Testis (tissue), 3 donors: Measurements from ENCODE around the gene HPF1. TPM values are rescaled to one million over a fixed set of nuclear protein-coding genes. Genes with fewer than 3 reads are reported as not detected.
A peak's percentile ranks its signal among the peaks of the same experiment; 100 is the strongest.

Experiments
- DNase-seq: peaks from one replicate; pipeline ENCODE4 v3.0.0-alpha.2; 2019
- H3K27ac ChIP-seq, 2 donors: fragments of 200-600 bp; sonication (generic); one replicate each; pipeline ENCODE4 v1.5.1; 2019
- H3K27me3 ChIP-seq: fragments of 200-600 bp; sonication (generic); one replicate; pipeline ENCODE4 v1.5.1; 2019
- H3K36me3 ChIP-seq: fragments of 200-600 bp; sonication (generic); one replicate; pipeline ENCODE4 v1.5.1; 2017; ENCODE audit warnings: low read depth; ENCODE audit errors: missing control alignments
- H3K4me1 ChIP-seq: fragments of 200-600 bp; sonication (generic); one replicate; pipeline ENCODE4 v1.5.1; 2019
- H3K4me3 ChIP-seq, 2 donors: fragments of 200-600 bp; sonication (generic); one replicate each; pipeline ENCODE4 v1.5.1; 2017 to 2019
- H3K9me3 ChIP-seq: fragments of 200-600 bp; sonication (generic); one replicate; pipeline ENCODE4 v1.5.1; 2017
- CTCF ChIP-seq, 3 experiments: fragments of 450-650 bp in 2 of 3; fragments of 200-600 bp in 1 of 3; sonication (generic) in 1 of 3; IDR thresholded peaks; one replicate each; pipeline ENCODE4 v1.5.1; 2016 to 2019; ENCODE audit warnings: antibody characterized with exemption in 3 of 3, mild to moderate bottlenecking in 2 of 3, moderate library complexity in 1 of 3
- POLR2A ChIP-seq: fragments of 450-650 bp; IDR thresholded peaks from one replicate; pipeline ENCODE4 v1.6.1; 2017; ENCODE audit warnings: antibody characterized with exemption, mild to moderate bottlenecking, moderate library complexity
- WGBS, 2 donors: methylation state at CpG; one replicate each; pipeline ENCODE4 v1.1.5; 2018; 5-methylcytosine and 5-hydroxymethylcytosine counted together
- intact Hi-C: fragments of 100-400 bp; cut with DNase I; formaldehyde crosslinking; loops from one replicate; pipeline ENCODE4 v1.15.1; 2023; ENCODE audit warnings: low total_unique reads
- polyA plus RNA-seq: library from polyadenylated mRNA; stranded (reverse); fragments of 350-450 nt; fragmentation: Illumina TruSeq; extraction: RNeasy Lipid Tissue Mini Kit (QIAGEN cat#74804); gene quantifications from one replicate; pipeline ENCODE4 v1.2.3, GENCODE V29; 2014; ENCODE audit warnings: low read depth, low replicate concordance; ENCODE audit not compliant: insufficient read depth
- total RNA-seq, 2 donors: library from RNA; depleted of rRNA; stranded (reverse); fragments of >200 nt; gene quantifications; one replicate each; pipeline ENCODE4 v1.2.3, GENCODE V29; 2016

The HPF1 gene
- total and polyA plus RNA-seq, 3 donors from 2014 or later = 16.8 to 24.6 (median 18.9) TPM

GRCh38 chr4:169727616-169728015 lies 30.1 kb downstream of the HPF1 start:
- intact Hi-C loops = no loop called here
- DNase-seq = no peak
- Histone ChIP-seq H3K27ac (no peak overlapping the region), H3K4me3 (no peak overlapping the region), H3K9me3 (no peaks in the 10 kb centered on the region), H3K27me3 (no peaks in the 10 kb centered on the region), H3K36me3 (no peaks in the 10 kb centered on the region), H3K4me1 (no peaks in the 10 kb centered on the region)
- TF ChIP-seq CTCF (IDR thresholded peaks at IDR 0.05) (no peak), POLR2A (no peak)

- Histone ChIP-seq H3K4me1 (no peaks in the 10 kb centered on the region), H3K36me3 (no peaks in the 10 kb centered on the region), H3K4me3 (no peak overlapping the region), H3K9me3 (no peaks in the 10 kb centered on the region), H3K27me3 (no peaks in the 10 kb centered on the region), H3K27ac (no peak overlapping the region)
- TF ChIP-seq POLR2A (no peak), CTCF (IDR thresholded peaks at IDR 0.05) (no peak)
- intact Hi-C loops = no loop called here
- WGBS, 2 donors = 67 to 77% methylated on average over 2 of the region's 2 CpGs
- DNase-seq = no peak
Observed at GRCh38 chr4:169724260-169724659, 33.5 kb downstream of the HPF1 start.

- Histone ChIP-seq H3K27ac (no peak overlapping the region), H3K36me3 (no peaks in the 10 kb centered on the region), H3K9me3 (no peaks in the 10 kb centered on the region), H3K4me3 (no peak overlapping the region), H3K27me3 (no peaks in the 10 kb centered on the region), H3K4me1 (no peaks in the 10 kb centered on the region)
- peak; percentile 25 for DNase-seq
- 80 to 81% methylated on average over 9 of the region's 9 CpGs for WGBS, 2 donors
- TF ChIP-seq CTCF (IDR thresholded peaks at IDR 0.05) (peak in 1 of 3 experiments; percentile 14), POLR2A (no peak)
- intact Hi-C loops = no loop called here
Observed at GRCh38 chr4:169723207-169723965, 34.4 kb downstream of the HPF1 start.

- intact Hi-C loops = no loop called here
- no peak for DNase-seq
- Histone ChIP-seq H3K4me1 (no peaks in the 10 kb centered on the region), H3K4me3 (no peak overlapping the region), H3K27ac (no peak overlapping the region), H3K36me3 (no peaks in the 10 kb centered on the region), H3K27me3 (no peaks in the 10 kb centered on the region), H3K9me3 (no peaks in the 10 kb centered on the region)
- TF ChIP-seq POLR2A (no peak), CTCF (IDR thresholded peaks at IDR 0.05) (no peak)
- 92 to 95% methylated on average over 7 of the region's 7 CpGs for WGBS, 2 donors
Observed at GRCh38 chr4:169720529-169720928, 37.2 kb downstream of the HPF1 start.

- H3K4me3 ChIP-seq = no peak overlapping the region
- H3K9me3 ChIP-seq = no peaks in the 10 kb centered on the region
- intact Hi-C loops = no loop called here
- DNase-seq = no peak
- no peaks in the 10 kb centered on the region for H3K27me3 ChIP-seq
- H3K4me1 ChIP-seq = no peaks in the 10 kb centered on the region
- H3K36me3 ChIP-seq = no peaks in the 10 kb centered on the region
- 78 to 86% methylated on average over 1 of the region's 1 CpG for WGBS, 2 donors
- no peak for TF ChIP-seq CTCF (IDR thresholded peaks at IDR 0.05)
- TF ChIP-seq POLR2A = no peak
- no peak overlapping the region for H3K27ac ChIP-seq
Observed at GRCh38 chr4:169716677-169717076, 41.1 kb downstream of the HPF1 start.
